ENCODE measurements around the gene PRPSAP2. TPM values are rescaled to one million over a fixed set of nuclear protein-coding genes. Genes with fewer than 3 reads are reported as not detected.

Gene PRPSAP2
- total and polyA plus RNA-seq, 2 of the 8 experiments (the other 6 are each of a cell fraction or from before 2014, with no cell fraction given): 28.7 to 50.5 TPM

DNA sequence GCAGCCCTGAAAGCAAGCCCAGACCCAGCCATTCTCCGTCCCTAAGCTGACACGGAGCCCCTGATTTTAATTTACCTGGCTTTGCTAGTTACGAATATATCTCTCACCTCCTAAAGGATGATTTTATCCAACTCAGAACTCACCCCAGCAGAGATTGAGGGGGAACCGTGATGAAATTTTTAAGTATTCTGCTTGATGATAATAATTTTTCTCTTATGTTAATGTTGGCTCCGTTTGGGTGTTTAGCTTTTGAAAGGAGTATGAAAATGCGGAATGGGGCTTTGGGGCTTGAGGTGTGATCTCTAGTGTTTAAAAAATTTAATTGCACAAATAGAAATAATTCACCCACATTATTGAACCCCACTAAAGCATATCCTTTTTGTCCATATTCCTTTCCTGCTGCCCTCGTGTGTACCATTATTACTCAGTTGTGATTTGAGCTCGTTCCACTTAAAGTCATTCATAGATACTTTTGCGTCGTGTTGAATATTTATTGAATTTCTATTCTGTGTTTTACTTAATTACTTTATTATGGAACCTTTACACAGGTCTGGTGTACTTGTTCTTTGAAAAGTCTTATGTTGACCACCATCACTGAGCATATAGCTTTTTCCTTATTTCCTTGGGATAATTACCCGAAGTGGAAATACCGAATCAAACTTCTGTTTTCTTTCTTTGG is 775 bp downstream of the PRPSAP2 start:
- Histone ChIP-seq H2BK12ac (ENCODE audit: low read depth, low read length) (no peak overlapping the region), H2AFZ (ENCODE audit: low read length) (no peak overlapping the region), H3K4me1 (replicated peaks in 1 of 4; ENCODE audit: control insufficient read depth in 3 of 4, insufficient read depth in 4 of 4, low read length in 3 of 4) (peaks cover 0 to 5% (median 2%) of the 10 kb centered on the region in 4 experiments; a peak in 4 of 7 replicates), H2BK20ac (ENCODE audit: low read length) (no peak overlapping the region), H3K79me1 (ENCODE audit: low read depth, low read length) (0 out of 2 replicates have a peak, but pooled peaks cover 2% of the 10 kb centered on the region), H4K91ac (replicated peaks; ENCODE audit: insufficient read length, low read length) (no peak overlapping the region), H3K56ac (replicated peaks; ENCODE audit: insufficient read length, low read depth, low read length) (no peak overlapping the region), H4K20me1 (replicated peaks in 1 of 2; ENCODE audit: control insufficient read depth in 1 of 2, insufficient read depth in 2 of 2, low read length in 2 of 2) (no peaks in the 10 kb centered on the region), H3K27ac (ENCODE audit: low read depth, low read length) (peak overlapping the region; percentile 80), H3K9me3 (ENCODE audit: insufficient read depth in 2 of 2, low read depth in 1 of 2, low read length in 1 of 2) (no peaks in the 10 kb centered on the region), H2BK120ac (replicated peaks; ENCODE audit: low read depth, low read length) (no peak overlapping the region), H3K18ac (ENCODE audit: extremely low read depth, low read length) (0 out of 2 replicates have a peak overlapping the region, but pooled peaks have one; percentile 15), H3K27me3 (replicated peaks in 1 of 4; ENCODE audit: control insufficient read depth in 3 of 4, extremely low read depth in 1 of 4, insufficient read depth in 3 of 4, low read length in 3 of 4) (no peaks in the 10 kb centered on the region), H2AK5ac (ENCODE audit: low read depth, low read length) (no peak overlapping the region), H3K9ac (replicated peaks in 1 of 4; ENCODE audit: extremely low read depth in 1 of 4, low read depth in 3 of 4, low read length in 3 of 4) (peak overlapping the region; percentile 79 to 99 (median 82)), H4K5ac (ENCODE audit: insufficient read length, low read depth, low read length) (peak overlapping the region; percentile 15), H3K4me2 (ENCODE audit: insufficient read depth in 1 of 2, low read depth in 2 of 2, low read length in 2 of 2) (peak overlapping the region; percentile 70 to 76), H3K23ac (ENCODE audit: insufficient read length) (no peak overlapping the region), H3K23me2 (ENCODE audit: low read depth, low read length) (peaks cover 7% of the 10 kb centered on the region), H3K4me3 (ENCODE audit: extremely low read depth in 1 of 4, insufficient read depth in 2 of 4, low read depth in 3 of 4, low read length in 4 of 4) (peak overlapping the region; percentile 61 to 88 (median 78)), H3K79me2 (ENCODE audit: control insufficient read depth in 1 of 2, insufficient read depth in 2 of 2, low read length in 2 of 2) (peaks cover 6 to 53% of the 10 kb centered on the region in 2 experiments; a peak in 3 of 4 replicates), H3K14ac (ENCODE audit: insufficient read length) (no peak overlapping the region), H3K4ac (replicated peaks; ENCODE audit: insufficient read length, low read depth, low read length) (no peak overlapping the region), H4K8ac (ENCODE audit: extremely low read depth, insufficient read depth, low read length) (peak overlapping the region; percentile 45; the same call in 1 of the 2 replicates), H2BK5ac (ENCODE audit: low read depth, low read length) (peak overlapping the region; percentile 55; the same call in 1 of the 2 replicates), H2BK15ac (ENCODE audit: low read length) (no peak overlapping the region), H3K36me3 (ENCODE audit: control insufficient read depth in 2 of 4, insufficient read depth in 4 of 4, low read length in 3 of 4) (no peaks in the 10 kb centered on the region)
- WGBS, 2 experiments (ENCODE audit: extremely low coverage in 1 of 2, insufficient coverage in 1 of 2, insufficient read length in 1 of 2, insufficient replicate concordance in 2 of 2, low coverage in 1 of 2, low lambda C conversion rate in 2 of 2, missing lambda C conversion rate in 1 of 2): 24% methylated on average over 12 of the region's 12 CpGs; no CpG with 5 or more reads in 1 of the 2 experiments
- POLR2A ChIA-PET (ENCODE audit: partially characterized antibody): interaction anchor here (0.7 to 1.8 kb wide), 7 partner anchors 8 to 75 kb away, joined by 3 to 12 read pairs (median 4); no protein-coding TSS in a partner anchor
- no peak for DNase-seq (ENCODE audit: low read depth in 1 of 2, low spot score in 2 of 2)
- no peak for FAIRE-seq
- CTCF ChIA-PET (ENCODE audit: partially characterized antibody): interaction anchor here (1.0 to 1.2 kb wide), 3 partner anchors 8 to 103 kb away, joined by 3 to 4 read pairs (median 3); no protein-coding TSS in a partner anchor
- no peak for TF ChIP-seq MAFK (IDR thresholded peaks at IDR 0.05; ENCODE audit: low read depth, low read length)
- TF ChIP-seq RBBP5 (IDR thresholded peaks at IDR 0.05; ENCODE audit: borderline replicate concordance, low read depth, low read length): no peak
- no peak for TF ChIP-seq FOSL1 (IDR thresholded peaks at IDR 0.05; ENCODE audit: insufficient read depth, low read depth, low read length)
- no peak for TF ChIP-seq GTF2F1 (IDR thresholded peaks at IDR 0.05; ENCODE audit: borderline replicate concordance, low read depth, low read length)
- TF ChIP-seq TBP (IDR thresholded peaks at IDR 0.05; ENCODE audit: low read depth, low read length): no peak
- no peak for TF ChIP-seq EGR1 (IDR thresholded peaks at IDR 0.05; ENCODE audit: borderline replicate concordance, low read depth, low read length)
- TF ChIP-seq RNF2 (IDR thresholded peaks at IDR 0.05; ENCODE audit: borderline replicate concordance, low read depth, low read length, missing control alignments, poor library complexity, severe bottlenecking): no peak
- TF ChIP-seq SRF (IDR thresholded peaks at IDR 0.05; ENCODE audit: low read depth, low read length): no peak
- TF ChIP-seq CBX5 (IDR thresholded peaks at IDR 0.05; ENCODE audit: low read depth, low read length): no peak
- no peak for TF ChIP-seq SAP30 (IDR thresholded peaks at IDR 0.05; ENCODE audit: insufficient read depth, insufficient replicate concordance, low read length)

All from H1 (cell line).